K562 treated with DMSO at 1 percent for 24 hours (cell line): Measurements from ENCODE around the gene MTFR1L. TPM values are rescaled to one million over a fixed set of nuclear protein-coding genes. Genes with fewer than 3 reads are reported as not detected.

ENCODE experiments used
- total RNA-seq: library from RNA; unstranded; fragments of 300-600 nt; gene quantifications from 2 replicates; pipeline ENCODE4 v1.2.3, GENCODE V29; 2022; ENCODE audit warnings: low read depth; ENCODE audit not compliant: insufficient read depth

The MTFR1L gene
- total RNA-seq = 61.3 and 65.4 TPM in 2 replicates

GRCh38 chr1:25819491-25820246, at the start of gene MTFR1L:
Gene MTFR1L (plus strand): TSS chr1:25819954. CDS start chr1:25823105, 3,151 bp downstream.

DNA sequence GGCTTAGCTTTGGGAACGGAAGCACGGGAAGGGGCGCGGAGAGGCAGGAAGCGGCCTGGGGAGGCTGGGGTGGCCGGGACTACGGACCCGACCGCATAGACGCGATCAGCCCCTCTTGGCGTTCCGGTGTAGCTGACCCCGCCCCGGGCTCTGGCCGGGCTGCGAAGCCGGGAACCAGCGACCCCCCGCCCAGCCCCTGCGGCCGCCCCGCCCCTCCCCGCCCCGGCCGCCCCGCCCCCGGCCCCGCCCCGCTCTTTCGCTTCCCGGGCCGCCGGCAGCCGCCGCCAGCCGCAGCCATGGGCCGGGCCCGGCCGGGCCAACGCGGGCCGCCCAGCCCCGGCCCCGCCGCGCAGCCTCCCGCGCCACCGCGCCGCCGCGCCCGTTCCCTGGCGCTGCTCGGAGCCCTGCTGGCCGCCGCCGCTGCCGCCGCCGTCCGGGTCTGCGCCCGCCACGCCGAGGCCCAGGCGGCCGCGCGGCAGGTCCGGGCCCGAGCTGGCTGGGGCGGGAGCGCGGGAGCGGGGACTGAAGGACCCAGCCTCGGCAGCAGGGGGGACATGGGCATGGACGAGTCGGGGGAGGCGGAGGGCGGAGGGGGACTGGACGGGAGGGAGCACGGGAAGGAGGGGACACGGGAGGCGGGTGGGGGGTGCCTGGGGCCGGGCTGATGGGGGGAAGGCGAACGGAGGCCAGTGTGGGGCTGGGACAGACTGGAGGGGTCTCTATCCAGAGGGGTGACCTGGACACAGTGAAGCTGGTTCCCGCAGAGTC, 19.6 kb upstream of the MTFR1L start, which contains the start of gene SELENON:
TSS of gene SELENON (plus strand) at position 259 of the 768 bp plus-strand sequence. CDS start at position 297, 38 bp downstream.

DNA sequence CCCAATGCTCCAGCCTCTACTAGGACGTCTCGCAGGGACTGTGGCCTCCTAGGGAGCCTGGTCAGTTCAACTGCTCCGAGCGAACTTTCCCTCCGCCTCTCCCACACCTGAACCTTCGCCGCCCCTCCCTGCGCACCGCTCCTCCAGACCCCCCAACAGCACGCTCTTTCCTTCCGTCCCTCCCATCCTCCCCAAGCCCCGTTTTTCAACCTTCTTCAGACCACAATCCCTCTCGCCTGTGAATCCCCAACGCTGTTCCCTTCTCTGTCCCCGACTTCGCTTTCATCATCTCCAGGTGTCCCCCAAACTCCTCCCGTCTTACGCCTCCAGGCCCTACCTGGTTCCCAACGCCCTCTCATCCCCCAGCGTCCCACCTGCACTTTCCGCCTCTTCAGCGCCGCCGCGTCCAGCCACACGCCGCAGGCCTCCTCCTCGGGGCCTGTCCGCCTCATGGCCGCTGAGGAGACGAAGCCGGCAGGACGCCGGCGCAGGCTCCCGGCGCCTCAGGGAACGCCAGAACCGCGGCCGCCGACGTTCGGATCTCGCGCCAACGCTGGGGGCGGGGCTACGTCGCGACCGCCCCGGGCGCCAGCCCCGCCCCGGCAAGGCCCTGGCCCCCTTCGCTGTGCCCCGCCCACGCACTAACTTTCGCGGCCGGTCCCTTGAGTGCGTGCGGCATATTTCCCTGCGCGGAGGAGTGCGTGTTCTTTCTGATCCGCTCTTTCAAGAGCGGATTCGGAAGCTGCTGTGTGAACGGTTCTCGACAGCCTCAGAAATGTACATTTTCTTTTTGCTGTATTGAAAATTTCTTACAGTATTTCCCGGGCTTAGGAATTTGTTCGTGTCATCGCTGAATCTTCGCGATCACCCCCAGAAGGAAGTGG, 39.4 kb downstream of the MTFR1L start, which contains the start of gene AUNIP:
TSS of gene AUNIP (minus strand) at position 552 of the 884 bp plus-strand sequence. CDS start at position 452, 100 bp downstream.

GRCh38 chr1:25875154-25875855, 55.6 kb downstream of the MTFR1L start, which contains the start of gene PAQR7:
Gene PAQR7 (minus strand): TSS chr1:25875708. CDS start chr1:25863839, 11,869 bp downstream.

Other genes with a start within 250 kb of the MTFR1L start
- 0.98 and 1.1 TPM in 2 replicates for gene MAN1C1, start 203.2 kb upstream of the MTFR1L start, total RNA-seq
- 41.7 and 42.4 TPM in 2 replicates for gene SELENON, start 19.8 kb upstream of the MTFR1L start, total RNA-seq
- 19.5 and 20.1 TPM in 2 replicates for gene AUNIP, start 39.5 kb downstream of the MTFR1L start, total RNA-seq
- gene PAQR7, start 55.8 kb downstream of the MTFR1L start, total RNA-seq = 5.6 and 6.9 TPM in 2 replicates
- gene STMN1, start 86.5 kb downstream of the MTFR1L start, total RNA-seq = 377 and 421 TPM in 2 replicates
- gene PAFAH2, start 178.1 kb downstream of the MTFR1L start, total RNA-seq = 10.2 and 11.5 TPM in 2 replicates
- 0.38 and 0.78 TPM in 2 replicates for gene EXTL1, start 201.8 kb downstream of the MTFR1L start, total RNA-seq
- gene SLC30A2, start 226.2 kb downstream of the MTFR1L start, total RNA-seq = not detected in 2 replicates
- gene TRIM63, start 247.7 kb downstream of the MTFR1L start, total RNA-seq = 0.20 TPM in 1 of 2 replicates, not detected in the other